Esophagus squamous epithelium (tissue), 4 donors: Measurements from ENCODE around the gene EIF2A.

Source experiments
- CTCF ChIP-seq, 6 experiments: fragments of 450-650 bp in 4 of 6; fragments of 200-600 bp in 2 of 6; sonication (generic) in 2 of 6; IDR thresholded peaks; one replicate each; pipeline ENCODE4 v1.5.1; 2016 to 2019; ENCODE audit warnings: antibody characterized with exemption in 6 of 6, mild to moderate bottlenecking in 4 of 6, moderate library complexity in 4 of 6
- POLR2A ChIP-seq, 4 donors: fragments of 450-650 bp; IDR thresholded peaks; one replicate each; pipeline ENCODE4 v1.6.1; 2017; ENCODE audit warnings: antibody characterized with exemption in 4 of 4, mild to moderate bottlenecking in 4 of 4, moderate library complexity in 3 of 4

DNA sequence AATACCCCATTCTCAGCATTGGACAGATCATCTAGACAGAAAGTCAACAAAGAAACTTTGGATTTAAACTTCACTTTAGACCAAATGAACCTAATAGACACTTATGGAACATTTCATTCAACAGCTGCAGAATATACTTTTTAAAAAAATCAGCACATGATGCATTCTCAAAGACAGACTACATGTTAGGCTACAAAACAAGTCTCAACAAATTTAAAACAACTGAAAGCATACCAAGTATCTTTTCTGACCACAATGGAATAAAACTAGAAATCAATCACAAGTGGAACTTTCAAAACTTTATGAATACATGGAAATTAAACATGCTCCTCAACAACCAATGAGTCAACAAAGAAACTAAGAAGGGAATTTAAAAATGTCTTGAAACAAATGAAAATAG is 38.2 kb upstream of the EIF2A start:
- TF ChIP-seq CTCF (IDR thresholded peaks at IDR 0.05) (no peak), POLR2A (IDR thresholded peaks at IDR 0.05) (no peak)
